BLaER1 (cell line): ENCODE results near the gene UGT3A2.

Source experiments
- H3K27ac ChIP-seq: shearing (Covaris generic); formaldehyde crosslinking; 2 replicates; pipeline ENCODE4 v1.8.1; 2022
- H3K27me3 ChIP-seq: shearing (Covaris generic); formaldehyde crosslinking; 2 replicates; pipeline ENCODE4 v1.8.1; 2022
- H3K36me3 ChIP-seq: shearing (Covaris generic); formaldehyde crosslinking; 2 replicates; pipeline ENCODE4 v1.8.1; 2022
- H3K4me1 ChIP-seq: shearing (Covaris generic); formaldehyde crosslinking; 2 replicates; pipeline ENCODE4 v1.8.1; 2022
- H3K4me2 ChIP-seq: shearing (Covaris generic); formaldehyde crosslinking; 2 replicates; pipeline ENCODE4 v1.8.1; 2022
- H3K4me3 ChIP-seq: shearing (Covaris generic); formaldehyde crosslinking; 2 replicates; pipeline ENCODE4 v1.8.1; 2022
- H3K9ac ChIP-seq: shearing (Covaris generic); formaldehyde crosslinking; 2 replicates; pipeline ENCODE4 v1.8.1; 2022
- H3K9me3 ChIP-seq: shearing (Covaris generic); formaldehyde crosslinking; 2 replicates; pipeline ENCODE4 v1.8.1; 2022
- H4K20me1 ChIP-seq: shearing (Covaris generic); formaldehyde crosslinking; 2 replicates; pipeline ENCODE4 v1.8.1; 2022
- Cebpa-rat ChIP-seq: shearing (Covaris generic); IDR thresholded peaks from 2 replicates; pipeline ENCODE4 v1.8.1; 2022

The UGT3A2 gene, protein sequence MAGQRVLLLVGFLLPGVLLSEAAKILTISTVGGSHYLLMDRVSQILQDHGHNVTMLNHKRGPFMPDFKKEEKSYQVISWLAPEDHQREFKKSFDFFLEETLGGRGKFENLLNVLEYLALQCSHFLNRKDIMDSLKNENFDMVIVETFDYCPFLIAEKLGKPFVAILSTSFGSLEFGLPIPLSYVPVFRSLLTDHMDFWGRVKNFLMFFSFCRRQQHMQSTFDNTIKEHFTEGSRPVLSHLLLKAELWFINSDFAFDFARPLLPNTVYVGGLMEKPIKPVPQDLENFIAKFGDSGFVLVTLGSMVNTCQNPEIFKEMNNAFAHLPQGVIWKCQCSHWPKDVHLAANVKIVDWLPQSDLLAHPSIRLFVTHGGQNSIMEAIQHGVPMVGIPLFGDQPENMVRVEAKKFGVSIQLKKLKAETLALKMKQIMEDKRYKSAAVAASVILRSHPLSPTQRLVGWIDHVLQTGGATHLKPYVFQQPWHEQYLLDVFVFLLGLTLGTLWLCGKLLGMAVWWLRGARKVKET

DNA sequence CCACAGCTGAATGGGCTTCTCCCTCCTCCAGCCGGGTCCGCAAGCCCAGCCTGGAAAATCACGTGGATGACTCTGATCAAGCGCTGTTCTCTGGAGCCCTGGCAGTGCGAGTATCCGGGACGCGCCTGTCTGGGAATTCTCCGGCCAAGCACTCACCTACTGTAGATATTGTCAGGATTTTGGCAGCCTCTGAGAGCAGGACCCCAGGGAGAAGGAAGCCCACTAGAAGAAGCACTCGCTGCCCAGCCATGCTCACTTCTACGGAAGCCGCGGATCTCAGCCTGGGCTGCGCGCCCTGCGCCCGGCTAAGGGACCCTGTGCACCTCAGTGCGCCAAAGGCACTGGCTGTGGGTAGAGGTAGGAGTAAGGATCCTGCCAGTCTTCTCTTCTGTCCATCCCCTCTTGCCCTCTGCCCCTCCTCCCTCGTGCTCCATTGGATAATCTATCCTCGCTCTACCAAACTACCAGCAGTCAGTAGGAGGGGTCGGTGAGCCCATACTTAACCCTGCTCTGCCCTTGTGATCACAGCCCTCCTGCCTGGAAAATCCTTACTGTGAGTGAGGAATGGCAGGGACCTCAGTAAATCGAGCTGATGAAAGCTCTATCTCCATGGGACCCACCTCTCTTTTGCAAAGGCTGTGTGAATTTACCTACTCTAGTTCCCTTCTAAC is at the start of gene UGT3A2:
UGT3A2 (minus strand) TSS at position 343 of the 671 bp plus-strand sequence; CDS start at position 250, 93 bp downstream.
- TF ChIP-seq Cebpa-rat: no peak
- Histone ChIP-seq H3K9ac (peak within 1 kb of the TSS; percentile 84), H3K4me3 (peak within 1 kb of the TSS; percentile 79), H3K4me1 (peaks cover 57% of the 10 kb centered on the region), H3K36me3 (peaks cover 23% of the 10 kb centered on the region), H4K20me1 (no peaks in the 10 kb centered on the region), H3K9me3 (peaks cover 15% of the 10 kb centered on the region), H3K4me2 (peak within 1 kb of the TSS; percentile 93), H3K27ac (peak within 1 kb of the TSS; percentile 84), H3K27me3 (no peaks in the 10 kb centered on the region)

DNA sequence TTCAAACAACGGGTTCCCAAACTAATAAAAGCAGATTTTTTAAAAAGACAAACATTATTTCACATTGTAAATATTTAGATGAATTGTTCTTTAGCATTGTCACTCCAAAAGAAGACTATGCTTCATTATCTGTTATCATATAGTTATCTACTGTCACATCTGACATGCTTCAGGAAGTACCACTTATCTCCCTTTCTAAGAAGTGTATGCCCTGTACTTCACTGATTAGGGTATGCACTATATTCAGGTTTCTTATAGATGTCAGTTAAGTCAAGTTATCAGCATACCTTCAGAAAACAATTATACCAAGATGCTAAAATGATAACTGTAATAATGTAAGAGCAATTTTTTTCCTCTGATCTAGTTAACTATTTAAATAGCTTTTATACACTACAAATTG is 44.6 kb upstream of the UGT3A2 start:
- Histone ChIP-seq H3K9ac (no peak overlapping the region), H3K4me1 (no peaks in the 10 kb centered on the region), H3K4me2 (no peak overlapping the region), H3K4me3 (no peak overlapping the region), H3K27me3 (no peaks in the 10 kb centered on the region), H4K20me1 (no peaks in the 10 kb centered on the region), H3K9me3 (peaks cover 9% of the 10 kb centered on the region; the same call in 1 of the 2 replicates), H3K36me3 (peaks cover 50% of the 10 kb centered on the region), H3K27ac (no peak overlapping the region)
- no peak for TF ChIP-seq Cebpa-rat

DNA sequence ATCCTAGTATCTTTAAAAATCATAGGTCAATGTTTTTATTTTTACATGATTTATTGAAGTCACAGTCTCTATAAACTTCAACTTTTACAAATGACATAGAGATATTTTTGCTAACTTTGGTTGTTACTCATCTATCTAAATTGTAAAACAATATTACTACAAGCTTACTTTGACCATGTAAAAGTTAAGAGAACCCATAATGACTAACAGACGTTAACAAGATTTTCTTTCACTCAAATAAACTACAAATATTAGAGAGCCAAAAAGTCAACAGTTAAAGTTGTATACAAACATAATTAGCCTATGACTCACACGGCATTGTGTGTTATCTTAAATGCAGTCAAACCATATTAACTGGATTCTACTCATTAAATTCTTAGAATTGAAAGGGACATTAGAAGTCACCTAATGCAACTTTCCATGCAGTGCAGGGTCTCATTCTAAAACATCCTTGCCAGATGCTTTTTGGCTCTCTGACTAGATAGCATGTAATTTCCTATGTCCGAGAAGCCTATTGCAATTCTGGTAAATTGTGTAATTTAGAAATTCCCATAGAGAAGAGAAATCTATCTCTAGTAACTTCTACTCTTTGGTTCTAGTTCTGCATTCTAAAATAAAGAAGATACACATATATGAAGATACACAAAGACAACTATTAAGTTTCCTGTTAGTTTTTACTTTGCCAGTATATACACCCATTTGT is 42.2 kb upstream of the UGT3A2 start:
- TF ChIP-seq Cebpa-rat: no peak
- Histone ChIP-seq H3K27ac (no peak overlapping the region), H3K9ac (no peak overlapping the region), H3K4me1 (no peaks in the 10 kb centered on the region), H4K20me1 (no peaks in the 10 kb centered on the region), H3K4me3 (no peak overlapping the region), H3K27me3 (no peaks in the 10 kb centered on the region), H3K36me3 (peaks cover 40% of the 10 kb centered on the region), H3K4me2 (no peak overlapping the region), H3K9me3 (peaks cover 9% of the 10 kb centered on the region; the same call in 1 of the 2 replicates)

DNA sequence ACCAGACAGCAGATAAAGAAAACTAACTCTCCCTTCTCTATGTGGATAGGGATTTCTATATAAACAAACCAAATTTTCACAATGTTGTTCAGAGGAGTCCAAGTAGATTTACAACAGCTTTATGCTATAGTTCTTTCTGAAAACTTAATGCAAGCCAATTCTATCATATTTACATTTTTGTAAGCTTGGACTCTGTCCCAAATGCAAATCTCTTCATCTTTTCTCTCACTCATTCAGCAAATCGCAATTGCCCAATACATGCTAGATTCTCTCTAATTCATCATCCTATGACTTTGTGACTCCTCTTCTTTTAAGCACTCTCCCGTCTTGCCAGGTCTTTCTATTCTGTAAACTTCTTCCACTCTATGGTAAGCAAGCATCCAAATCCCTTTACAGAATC is 39.1 kb upstream of the UGT3A2 start:
- TF ChIP-seq Cebpa-rat: no peak
- no peak overlapping the region for H3K9ac ChIP-seq
- no peak overlapping the region for H3K4me3 ChIP-seq
- H3K9me3 ChIP-seq: peaks cover 9% of the 10 kb centered on the region; the same call in 1 of the 2 replicates
- no peaks in the 10 kb centered on the region for H3K27me3 ChIP-seq
- H3K4me2 ChIP-seq: no peak overlapping the region
- H3K36me3 ChIP-seq: peaks cover 38% of the 10 kb centered on the region
- H4K20me1 ChIP-seq: no peaks in the 10 kb centered on the region
- H3K27ac ChIP-seq: no peak overlapping the region
- no peaks in the 10 kb centered on the region for H3K4me1 ChIP-seq

DNA sequence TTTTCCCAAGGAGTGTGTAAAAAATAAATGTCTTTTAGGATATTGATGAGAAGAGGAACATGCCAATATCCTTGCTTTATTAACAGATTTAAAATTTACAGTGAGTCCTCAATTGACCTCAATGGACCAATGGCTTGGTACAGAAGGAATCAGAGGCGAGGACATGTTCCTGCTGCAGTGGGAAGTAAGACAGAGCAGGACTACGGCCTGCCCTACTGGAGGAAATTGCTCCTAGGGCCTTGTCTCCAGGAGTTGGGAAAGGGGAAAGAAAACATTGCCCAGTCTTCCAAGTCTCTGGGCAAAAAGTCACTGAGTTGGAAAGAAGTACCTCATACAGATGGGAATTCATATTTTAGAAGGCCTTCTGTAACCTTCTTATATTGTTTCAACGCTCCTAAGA is 33.1 kb upstream of the UGT3A2 start:
- Histone ChIP-seq H3K9me3 (no peaks in the 10 kb centered on the region), H3K9ac (no peak overlapping the region), H4K20me1 (no peaks in the 10 kb centered on the region), H3K4me1 (no peaks in the 10 kb centered on the region), H3K27ac (no peak overlapping the region), H3K36me3 (peaks cover 7% of the 10 kb centered on the region; the same call in 1 of the 2 replicates), H3K4me2 (no peak overlapping the region), H3K4me3 (no peak overlapping the region), H3K27me3 (no peaks in the 10 kb centered on the region)
- no peak for TF ChIP-seq Cebpa-rat

DNA sequence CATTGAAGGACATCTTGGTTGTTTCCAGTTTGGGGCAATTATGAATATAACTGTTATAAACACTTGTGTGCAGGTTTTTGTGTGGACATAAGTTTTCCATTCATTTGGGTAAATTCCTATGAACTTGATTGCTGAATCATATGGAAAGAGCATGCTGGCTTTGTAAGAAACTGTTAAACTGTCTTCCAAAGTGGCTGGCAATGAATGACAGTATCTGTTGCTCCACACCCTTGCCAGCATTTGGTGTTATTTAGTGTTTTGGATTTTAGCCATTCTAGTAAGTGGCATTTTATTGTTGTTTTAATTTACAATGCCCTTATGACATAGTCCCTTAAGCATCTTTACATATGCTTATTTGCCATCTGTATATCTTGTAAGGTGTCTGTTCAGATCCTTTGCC is 29.8 kb upstream of the UGT3A2 start:
- no peak overlapping the region for H3K27ac ChIP-seq
- TF ChIP-seq Cebpa-rat: no peak
- no peak overlapping the region for H3K4me3 ChIP-seq
- no peaks in the 10 kb centered on the region for H3K27me3 ChIP-seq
- H3K9me3 ChIP-seq: no peaks in the 10 kb centered on the region
- H3K36me3 ChIP-seq: no peaks in the 10 kb centered on the region; the same call in 1 of the 2 replicates
- no peak overlapping the region for H3K4me2 ChIP-seq
- no peaks in the 10 kb centered on the region for H4K20me1 ChIP-seq
- H3K9ac ChIP-seq: no peak overlapping the region
- no peaks in the 10 kb centered on the region for H3K4me1 ChIP-seq

DNA sequence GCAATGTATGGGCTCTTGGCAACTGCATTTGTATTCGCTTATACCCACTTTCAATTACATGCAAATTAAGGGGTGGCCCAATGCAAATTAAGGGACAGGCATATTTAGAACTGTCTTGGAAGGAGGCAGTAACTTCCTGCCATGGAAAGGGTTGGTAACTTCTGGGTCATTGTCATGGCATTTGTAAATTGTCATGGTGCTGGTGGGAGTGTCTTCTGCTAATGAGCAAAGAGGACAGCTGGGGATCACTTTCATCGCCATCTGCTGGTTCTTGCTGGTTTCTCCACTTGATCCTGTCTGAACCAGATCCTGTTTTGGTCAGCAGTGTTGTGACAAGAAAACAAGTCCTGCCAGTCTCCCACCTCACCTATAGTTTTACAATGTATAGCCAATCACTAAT is 23.3 kb upstream of the UGT3A2 start:
- Histone ChIP-seq H3K36me3 (no peaks in the 10 kb centered on the region), H3K9ac (no peak overlapping the region), H3K4me1 (no peaks in the 10 kb centered on the region), H3K9me3 (peaks cover 12% of the 10 kb centered on the region), H4K20me1 (no peaks in the 10 kb centered on the region), H3K4me3 (no peak overlapping the region), H3K4me2 (no peak overlapping the region), H3K27me3 (no peaks in the 10 kb centered on the region), H3K27ac (no peak overlapping the region)
- no peak for TF ChIP-seq Cebpa-rat

DNA sequence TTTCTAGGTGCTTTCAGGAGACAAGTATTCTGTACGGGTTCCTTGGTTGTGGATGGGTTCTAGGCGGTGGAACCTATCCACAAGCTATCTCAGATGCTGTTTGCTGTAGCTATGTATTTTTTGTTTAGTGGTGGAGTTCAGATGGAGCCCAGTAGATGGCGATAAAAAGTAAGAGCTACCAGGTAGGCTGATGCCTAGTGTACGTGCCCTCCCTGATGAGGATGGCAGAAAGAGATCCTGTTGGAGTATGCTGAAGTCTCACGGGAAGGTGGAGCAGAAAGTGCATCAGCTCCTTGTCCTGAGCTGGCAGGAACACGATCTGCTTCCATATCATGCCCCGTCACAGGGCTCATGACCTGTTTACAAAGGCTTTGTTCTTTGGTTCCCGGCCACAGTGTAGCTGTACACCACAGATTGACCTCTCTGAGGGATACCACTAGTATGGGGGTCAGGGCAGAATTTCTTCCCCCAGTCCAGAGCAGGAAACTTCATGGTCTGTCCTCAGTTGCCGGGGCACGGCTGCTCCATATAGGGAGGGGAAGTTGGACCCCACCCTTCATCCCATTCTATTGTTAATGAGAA is 12.6 kb upstream of the UGT3A2 start:
- H3K27ac ChIP-seq: no peak overlapping the region
- no peak overlapping the region for H3K9ac ChIP-seq
- no peak overlapping the region for H3K4me2 ChIP-seq
- peaks cover 9% of the 10 kb centered on the region for H3K9me3 ChIP-seq
- H3K4me1 ChIP-seq: peaks cover 3% of the 10 kb centered on the region; the same call in 1 of the 2 replicates
- H3K36me3 ChIP-seq: no peaks in the 10 kb centered on the region
- no peaks in the 10 kb centered on the region for H4K20me1 ChIP-seq
- no peaks in the 10 kb centered on the region for H3K27me3 ChIP-seq
- H3K4me3 ChIP-seq: no peak overlapping the region
- TF ChIP-seq Cebpa-rat: no peak

DNA sequence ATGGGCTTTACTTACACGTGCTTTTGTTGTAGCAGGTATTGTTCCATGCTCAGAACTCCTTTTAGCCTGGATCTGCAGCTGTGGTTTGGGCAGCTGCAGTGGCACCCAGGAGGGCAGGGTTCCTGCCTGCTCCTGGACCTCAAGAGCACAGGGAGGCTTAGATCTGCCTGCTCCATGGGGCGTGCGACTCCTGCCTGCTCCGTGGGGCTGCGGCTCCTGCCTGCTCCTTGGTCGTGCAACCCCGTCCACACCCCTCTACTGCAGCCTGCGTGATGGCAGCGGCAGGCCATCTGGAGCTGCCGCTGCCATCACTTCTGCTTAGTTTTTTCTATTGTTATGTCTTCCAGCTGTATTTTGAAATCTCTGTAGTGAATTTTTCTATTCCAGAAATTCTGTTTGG is 11.7 kb upstream of the UGT3A2 start:
- Histone ChIP-seq H3K4me2 (no peak overlapping the region), H3K27ac (no peak overlapping the region), H3K27me3 (no peaks in the 10 kb centered on the region), H3K4me1 (peaks cover 10% of the 10 kb centered on the region), H3K36me3 (no peaks in the 10 kb centered on the region), H3K9ac (no peak overlapping the region), H4K20me1 (no peaks in the 10 kb centered on the region), H3K4me3 (no peak overlapping the region), H3K9me3 (no peaks in the 10 kb centered on the region; the same call in 1 of the 2 replicates)
- TF ChIP-seq Cebpa-rat: no peak
